H1 (cell line): ENCODE data around the gene RAB31. TPM values are rescaled to one million over a fixed set of nuclear protein-coding genes. Genes with fewer than 3 reads are reported as not detected.

ENCODE experiments used
- CTCF ChIA-PET: fragments of 300-600 bp; sonication (Branson Sonifier 250); formaldehyde crosslinking; loops from one replicate; lab custom pipeline; 2021; ENCODE audit not compliant: partially characterized antibody; lab: Charles Lee
- POLR2A ChIA-PET: fragments of 300-600 bp; sonication (Branson Sonifier 250); formaldehyde crosslinking; loops from one replicate; lab custom pipeline; 2021; ENCODE audit warnings: inconsistent platforms; ENCODE audit not compliant: partially characterized antibody; lab: Charles Lee
- DNase-seq, 2 experiments: peaks; one replicate each; pipeline versions ENCODE4 v3.0.0 to v3.0.0-alpha.2; 2010 to 2022; ENCODE audit warnings: low spot score in 2 of 2, low read depth in 1 of 2, mixed read lengths in 1 of 2
- FAIRE-seq: peaks from 2 replicates; lab custom pipeline; 2011; peaks lifted over from hg19 to GRCh38; lab: Jason Lieb, UNC
- H2AFZ ChIP-seq: 2 replicates; pipeline ENCODE4 v1.8.1; 2012; ENCODE audit warnings: low read length, inconsistent platforms
- H2AK5ac ChIP-seq: 2 replicates; pipeline ENCODE4 v1.6.1; 2013; ENCODE audit warnings: low read depth, low read length
- H2BK120ac ChIP-seq: replicated peaks from 2 replicates; pipeline ENCODE3; 2013; ENCODE audit warnings: low read depth, low read length, inconsistent platforms
- H2BK12ac ChIP-seq: 2 replicates; pipeline ENCODE4 v1.6.1; 2013; ENCODE audit warnings: low read depth, low read length
- H2BK15ac ChIP-seq: 2 replicates; pipeline ENCODE4 v1.6.1; 2013; ENCODE audit warnings: low read length
- H2BK20ac ChIP-seq: 2 replicates; pipeline ENCODE4 v1.6.1; 2013; ENCODE audit warnings: low read length
- H2BK5ac ChIP-seq: 2 replicates; pipeline ENCODE4 v1.6.1; 2013; ENCODE audit warnings: low read depth, low read length
- H3K14ac ChIP-seq: 2 replicates; pipeline ENCODE4 v1.6.1; 2013; ENCODE audit warnings: inconsistent platforms; ENCODE audit not compliant: insufficient read length
- H3K18ac ChIP-seq: 2 replicates; pipeline ENCODE4 v1.6.1; 2013; ENCODE audit warnings: low read length; ENCODE audit errors: extremely low read depth
- H3K23ac ChIP-seq: 2 replicates; pipeline ENCODE4 v1.6.1; 2013; ENCODE audit warnings: inconsistent platforms; ENCODE audit not compliant: insufficient read length
- H3K23me2 ChIP-seq: 2 replicates; pipeline ENCODE4 v1.6.1; 2013; ENCODE audit warnings: low read depth, low read length
- H3K27ac ChIP-seq: 2 replicates; pipeline ENCODE4 v1.6.1; 2011; ENCODE audit warnings: low read depth, low read length, inconsistent platforms
- H3K27me3 ChIP-seq, 4 experiments: replicated peaks in 1 of 4; 1 replicate in 1 of 4; 2 replicates in 3 of 4; pipeline versions ENCODE4 v1.6.1 to v1.8.1; 2011 to 2013; ENCODE audit warnings: low read length in 3 of 4, mild to moderate bottlenecking in 3 of 4, inconsistent platforms in 2 of 4, mixed read lengths in 2 of 4, moderate library complexity in 1 of 4; ENCODE audit not compliant: control insufficient read depth in 3 of 4, insufficient read depth in 3 of 4; ENCODE audit errors: extremely low read depth in 1 of 4
- H3K36me3 ChIP-seq, 4 experiments: 2 replicates each; pipeline versions ENCODE4 v1.6.1 to v1.8.1; 2011 to 2013; ENCODE audit warnings: mild to moderate bottlenecking in 4 of 4, low read length in 3 of 4, moderate library complexity in 2 of 4, control low read depth in 1 of 4, inconsistent platforms in 1 of 4; ENCODE audit not compliant: insufficient read depth in 4 of 4, control insufficient read depth in 2 of 4
- H3K4ac ChIP-seq: replicated peaks from 2 replicates; pipeline ENCODE3; 2013; ENCODE audit warnings: low read length, low read depth, mixed read lengths, inconsistent platforms; ENCODE audit not compliant: insufficient read length
- H3K4me1 ChIP-seq, 4 experiments: replicated peaks in 1 of 4; 1 replicate in 1 of 4; 2 replicates in 3 of 4; pipeline versions ENCODE4 v1.6.1 to v1.8.1; 2011 to 2013; ENCODE audit warnings: low read length in 3 of 4, inconsistent platforms in 2 of 4, mixed read lengths in 1 of 4; ENCODE audit not compliant: insufficient read depth in 4 of 4, control insufficient read depth in 3 of 4
- H3K4me2 ChIP-seq, 2 experiments: 2 replicates each; pipeline versions ENCODE4 v1.6.1 to v1.8.1; 2011 to 2013; ENCODE audit warnings: low read depth in 2 of 2, low read length in 2 of 2, control low read depth in 1 of 2, inconsistent platforms in 1 of 2, mild to moderate bottlenecking in 1 of 2; ENCODE audit not compliant: insufficient read depth in 1 of 2
- H3K4me3 ChIP-seq, 4 experiments: fragments of 200-600, 300-600 bp in 1 of 4; sonication (generic), shearing (Covaris generic), sonication (Bioruptor Twin) in 1 of 4; 2 replicates each; pipeline versions ENCODE4 v1.5.1 to v1.8.1; 2011 to 2016; ENCODE audit warnings: low read length in 4 of 4, low read depth in 3 of 4, control low read depth in 2 of 4, inconsistent platforms in 2 of 4, mild to moderate bottlenecking in 2 of 4, mixed read lengths in 1 of 4, moderate library complexity in 1 of 4; ENCODE audit not compliant: insufficient read depth in 2 of 4; ENCODE audit errors: extremely low read depth in 1 of 4
- H3K56ac ChIP-seq: replicated peaks from 2 replicates; pipeline ENCODE3; 2013; ENCODE audit warnings: low read depth, mild to moderate bottlenecking, mixed read lengths, low read length, inconsistent platforms; ENCODE audit not compliant: insufficient read length
- H3K79me1 ChIP-seq: 2 replicates; pipeline ENCODE4 v1.6.1; 2013; ENCODE audit warnings: low read depth, low read length, control low read depth
- H3K79me2 ChIP-seq, 2 experiments: 2 replicates each; pipeline versions ENCODE4 v1.6.1 to v1.8.1; 2012 to 2013; ENCODE audit warnings: low read length in 2 of 2, mild to moderate bottlenecking in 2 of 2, inconsistent platforms in 1 of 2; ENCODE audit not compliant: insufficient read depth in 2 of 2, control insufficient read depth in 1 of 2
- H3K9ac ChIP-seq, 4 experiments: replicated peaks in 1 of 4; 1 replicate in 1 of 4; 2 replicates in 3 of 4; pipeline versions ENCODE4 v1.6.1 to v1.8.1; 2011 to 2013; ENCODE audit warnings: low read depth in 3 of 4, low read length in 3 of 4, control low read depth in 2 of 4, mild to moderate bottlenecking in 2 of 4, moderate library complexity in 2 of 4, inconsistent platforms in 1 of 4; ENCODE audit errors: extremely low read depth in 1 of 4
- H3K9me3 ChIP-seq, 2 experiments: 2 replicates each; pipeline versions ENCODE4 v1.6.1 to v1.8.1; 2012 to 2013; ENCODE audit warnings: mild to moderate bottlenecking in 2 of 2, moderate library complexity in 2 of 2, control low read depth in 1 of 2, inconsistent platforms in 1 of 2, low read depth in 1 of 2, low read length in 1 of 2, mixed read lengths in 1 of 2; ENCODE audit not compliant: insufficient read depth in 2 of 2
- H4K20me1 ChIP-seq, 2 experiments: replicated peaks in 1 of 2; 2 replicates each; pipeline versions ENCODE3 to v1.8.1; 2011 to 2013; ENCODE audit warnings: inconsistent platforms in 2 of 2, low read length in 2 of 2, mild to moderate bottlenecking in 1 of 2; ENCODE audit not compliant: insufficient read depth in 2 of 2, control insufficient read depth in 1 of 2
- H4K5ac ChIP-seq: 2 replicates; pipeline ENCODE4 v1.6.1; 2013; ENCODE audit warnings: low read length, low read depth, mixed read lengths, inconsistent platforms; ENCODE audit not compliant: insufficient read length
- H4K8ac ChIP-seq: 2 replicates; pipeline ENCODE4 v1.8.0; 2013; ENCODE audit warnings: mild to moderate bottlenecking, moderate library complexity, low read length, inconsistent platforms; ENCODE audit not compliant: insufficient read depth; ENCODE audit errors: extremely low read depth
- H4K91ac ChIP-seq: replicated peaks from 2 replicates; pipeline ENCODE3; 2013; ENCODE audit warnings: low read length, mixed read lengths, inconsistent platforms; ENCODE audit not compliant: insufficient read length
- CBX8 ChIP-seq: fragments of 300-800, 300-1000 bp; sonication (generic); IDR thresholded peaks from 2 replicates; pipeline ENCODE4 v1.7.1; 2016; ENCODE audit warnings: low read depth, low read length, borderline replicate concordance
- GABPA ChIP-seq: IDR thresholded peaks from 2 replicates; pipeline ENCODE4 v1.6.1; 2011; ENCODE audit warnings: mild to moderate bottlenecking, low read length, moderate library complexity, borderline replicate concordance; ENCODE audit not compliant: insufficient read depth
- WGBS, 2 experiments: shearing (Covaris generic) in 1 of 2; methylation state at CpG; one replicate each; pipeline versions ENCODE4 v1.1.6 to v1.1.7; 2013 to 2015; ENCODE audit warnings: low lambda C conversion rate in 2 of 2, mixed read lengths in 2 of 2, inconsistent platforms in 1 of 2, low coverage in 1 of 2, missing lambda C conversion rate in 1 of 2; ENCODE audit not compliant: insufficient replicate concordance in 2 of 2, insufficient coverage in 1 of 2, insufficient read length in 1 of 2; ENCODE audit errors: extremely low coverage in 1 of 2, missing lambda C conversion rate in 1 of 2; 5-methylcytosine and 5-hydroxymethylcytosine counted together
- polyA plus RNA-seq, 7 experiments: library from polyadenylated mRNA; depleted of rRNA in 3 of 7; stranded (reverse) in 5 of 7; unstranded in 2 of 7; fragments of >200 nt in 5 of 7; fragments of 200-250 nt in 2 of 7; gene quantifications; 1 replicate in 5 of 7; 2 replicates in 1 of 7; 4 replicates in 1 of 7; pipeline versions ENCODE4 v1.2.1 to v1.2.3, GENCODE V29; 2011 to 2013; ENCODE audit warnings: missing spikeins in 2 of 7, mixed read lengths in 2 of 7
- total RNA-seq: library from RNA; stranded (reverse); fragmentation: NEBNext Ultra II Directional; extraction: Animal tissue kit (Norgen Biotek cat#: 25700); gene quantifications from 2 replicates; pipeline ENCODE4 v1.2.1, GENCODE V29; 2021

The RAB31 gene
- total and polyA plus RNA-seq, 2 of the 8 experiments (the other 6 are each of a cell fraction or from before 2014, with no cell fraction given), result 15.2 to 40.9 TPM

- DNase-seq (no peak), FAIRE-seq (no peak)
- Histone ChIP-seq H4K8ac (no peak overlapping the region), H3K36me3 (no peaks in the 10 kb centered on the region), H2BK12ac (no peak overlapping the region), H3K79me1 (no peaks in the 10 kb centered on the region), H3K23me2 (no peaks in the 10 kb centered on the region), H3K4me3 (no peak overlapping the region), H4K5ac (no peak overlapping the region), H2BK120ac (no peak overlapping the region), H2AK5ac (no peak overlapping the region), H3K79me2 (no peaks in the 10 kb centered on the region), H3K4me1 (no peaks in the 10 kb centered on the region), H3K23ac (no peak overlapping the region), H3K4ac (no peak overlapping the region), H3K9ac (no peak overlapping the region), H4K20me1 (no peaks in the 10 kb centered on the region), H3K27ac (no peak overlapping the region), H3K27me3 (no peaks in the 10 kb centered on the region), H3K9me3 (no peaks in the 10 kb centered on the region), H4K91ac (no peak overlapping the region), H2AFZ (no peak overlapping the region), H2BK15ac (no peak overlapping the region), H3K4me2 (no peak overlapping the region), H3K18ac (no peak overlapping the region), H2BK5ac (no peak overlapping the region), H2BK20ac (no peak overlapping the region), H3K14ac (no peak overlapping the region), H3K56ac (no peak overlapping the region)
- CTCF ChIA-PET, result no interaction called here
- TF ChIP-seq GABPA (no peak), CBX8 (no peak)
- WGBS, 2 experiments, result 88% methylated on average over 5 of the region's 5 CpGs; no CpG with 5 or more reads in 1 of the 2 experiments
- POLR2A ChIA-PET, result interaction anchor here (1.2 kb wide), 1 partner anchor 23 kb away, joined by 3 read pairs; the partner anchor contains the start of gene VAPA
Measured at GRCh38 chr18:9890196-9890595, 182.1 kb downstream of the RAB31 start.
